Kidney (tissue), 14 donors: Measurements from ENCODE around the gene XYLB. TPM values are rescaled to one million over a fixed set of nuclear protein-coding genes. Genes with fewer than 3 reads are reported as not detected.

Source experiments
- DNase-seq, 5 donors: peaks; one replicate each; pipeline ENCODE4 v3.0.0-alpha.2; 2013 to 2020
- FAIRE-seq: peaks from 2 replicates; lab custom pipeline; 2012; peaks lifted over from hg19 to GRCh38; lab: Jason Lieb, UNC
- H3K27ac ChIP-seq, 2 donors: one replicate each; pipeline ENCODE4 v1.7.0; 2013; ENCODE audit warnings: low read depth in 2 of 2, low read length in 2 of 2, inconsistent platforms in 1 of 2
- H3K27me3 ChIP-seq: one replicate; pipeline ENCODE4 v1.7.1; 2013; ENCODE audit warnings: low read length, inconsistent platforms; ENCODE audit not compliant: control insufficient read depth, insufficient read depth
- H3K36me3 ChIP-seq, 3 donors: one replicate each; pipeline versions ENCODE4 v1.7.0 to v1.7.1; 2013; ENCODE audit warnings: low read length in 3 of 3, control low read depth in 1 of 3, inconsistent platforms in 1 of 3; ENCODE audit not compliant: insufficient read depth in 3 of 3, control insufficient read depth in 2 of 3
- H3K4me1 ChIP-seq, 3 donors: one replicate each; pipeline versions ENCODE4 v1.7.0 to v1.7.1; 2013; ENCODE audit warnings: low read length in 3 of 3, inconsistent platforms in 1 of 3, low read depth in 1 of 3; ENCODE audit not compliant: control insufficient read depth in 2 of 3, insufficient read depth in 2 of 3
- H3K4me3 ChIP-seq, 3 donors: one replicate each; pipeline versions ENCODE4 v1.7.0 to v1.8.1; 2013; ENCODE audit warnings: low read length in 3 of 3, control low read depth in 1 of 3, inconsistent platforms in 1 of 3
- H3K9ac ChIP-seq, 3 donors: one replicate each; pipeline versions ENCODE4 v1.7.0 to v1.7.1; 2013; ENCODE audit warnings: low read length in 3 of 3, control low read depth in 1 of 3, inconsistent platforms in 1 of 3
- H3K9me3 ChIP-seq, 3 donors: one replicate each; pipeline versions ENCODE4 v1.7.0 to v1.7.1; 2013; ENCODE audit warnings: low read length in 3 of 3, control low read depth in 1 of 3, inconsistent platforms in 1 of 3; ENCODE audit not compliant: control insufficient read depth in 2 of 3, insufficient read depth in 1 of 3
- intact Hi-C: fragments of 100-400 bp; cut with DNase I; formaldehyde crosslinking; loops from one replicate; pipeline ENCODE4 v1.11.1; 2022
- polyA plus RNA-seq: library from polyadenylated mRNA; stranded (reverse); fragments of 350-450 nt; fragmentation: Illumina TruSeq; extraction: RNeasy Lipid Tissue Mini Kit (QIAGEN cat#74804); gene quantifications from one replicate; pipeline ENCODE4 v1.2.3, GENCODE V29; 2014; ENCODE audit warnings: low read depth, low replicate concordance; ENCODE audit not compliant: insufficient read depth
- total RNA-seq: library from RNA; stranded (reverse); fragmentation: NEBNext Ultra II Directional; extraction: Animal tissue kit (Norgen Biotek cat#: 25700); gene quantifications from one replicate; pipeline ENCODE4 v1.2.1, GENCODE V29; 2021
- TF ChIP-seq, protein P1 (sequence below): IDR thresholded peaks from 3 replicates; pipeline ENCODE4 v1.5.1; 2012; ENCODE audit warnings: mild to moderate bottlenecking, moderate library complexity, borderline replicate concordance; ENCODE audit not compliant: insufficient read depth; ENCODE audit errors: extremely low read depth
- donor health status: control.
- donor health status: control.
- donor health status: control.
- donor health status: control.
- donor health status: control.
- donor health status: DM: yes; HTN: yes; CAD: no.
- donor health status: Normal renal cell carcinoma (clear cell type).

The XYLB gene
- total and polyA plus RNA-seq, 2 donors from 2014 or later, result 6.0 to 7.9 TPM

DNA sequence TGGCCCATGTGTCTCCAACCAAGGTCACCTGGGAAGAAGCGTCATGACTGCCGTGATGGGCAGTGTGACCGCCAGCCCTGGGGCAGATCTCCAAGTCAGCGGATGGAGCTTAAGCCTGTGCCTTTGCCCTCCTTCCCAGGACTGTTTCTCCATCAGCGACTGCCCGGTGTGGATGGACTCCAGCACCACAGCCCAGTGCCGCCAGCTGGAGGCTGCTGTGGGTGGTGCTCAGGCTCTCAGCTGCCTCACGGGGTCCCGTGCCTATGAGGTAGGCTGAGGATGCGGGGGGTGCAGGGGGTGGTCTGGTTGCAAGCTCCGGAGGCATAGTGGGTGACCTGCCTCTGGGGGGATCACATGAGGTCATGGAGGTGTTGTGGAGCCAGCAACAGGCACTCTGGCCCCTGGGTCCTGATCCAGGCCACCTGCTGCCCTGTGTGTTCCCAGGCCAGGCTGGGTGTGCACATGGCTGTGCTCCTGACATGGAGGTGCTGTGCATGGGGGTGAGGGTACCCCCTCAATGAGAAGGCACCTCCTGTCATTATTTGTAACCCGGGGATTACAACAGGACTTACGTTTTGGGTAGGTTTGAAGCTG, 19.0 kb downstream of the XYLB start:
- DNase-seq, result no peak
- Histone ChIP-seq H3K4me1 (no peaks in the 10 kb centered on the region), H3K4me3 (no peak overlapping the region), H3K27ac (no peak overlapping the region), H3K9me3 (no peaks in the 10 kb centered on the region), H3K9ac (no peak overlapping the region), H3K27me3 (no peaks in the 10 kb centered on the region), H3K36me3 (peaks cover 2 to 33% (median 16%) of the 10 kb centered on the region in 3 donors)
- no peak for FAIRE-seq
- TF ChIP-seq, protein P1, sequence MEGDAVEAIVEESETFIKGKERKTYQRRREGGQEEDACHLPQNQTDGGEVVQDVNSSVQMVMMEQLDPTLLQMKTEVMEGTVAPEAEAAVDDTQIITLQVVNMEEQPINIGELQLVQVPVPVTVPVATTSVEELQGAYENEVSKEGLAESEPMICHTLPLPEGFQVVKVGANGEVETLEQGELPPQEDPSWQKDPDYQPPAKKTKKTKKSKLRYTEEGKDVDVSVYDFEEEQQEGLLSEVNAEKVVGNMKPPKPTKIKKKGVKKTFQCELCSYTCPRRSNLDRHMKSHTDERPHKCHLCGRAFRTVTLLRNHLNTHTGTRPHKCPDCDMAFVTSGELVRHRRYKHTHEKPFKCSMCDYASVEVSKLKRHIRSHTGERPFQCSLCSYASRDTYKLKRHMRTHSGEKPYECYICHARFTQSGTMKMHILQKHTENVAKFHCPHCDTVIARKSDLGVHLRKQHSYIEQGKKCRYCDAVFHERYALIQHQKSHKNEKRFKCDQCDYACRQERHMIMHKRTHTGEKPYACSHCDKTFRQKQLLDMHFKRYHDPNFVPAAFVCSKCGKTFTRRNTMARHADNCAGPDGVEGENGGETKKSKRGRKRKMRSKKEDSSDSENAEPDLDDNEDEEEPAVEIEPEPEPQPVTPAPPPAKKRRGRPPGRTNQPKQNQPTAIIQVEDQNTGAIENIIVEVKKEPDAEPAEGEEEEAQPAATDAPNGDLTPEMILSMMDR, result no peak
- intact Hi-C loops, result no loop called here

DNA sequence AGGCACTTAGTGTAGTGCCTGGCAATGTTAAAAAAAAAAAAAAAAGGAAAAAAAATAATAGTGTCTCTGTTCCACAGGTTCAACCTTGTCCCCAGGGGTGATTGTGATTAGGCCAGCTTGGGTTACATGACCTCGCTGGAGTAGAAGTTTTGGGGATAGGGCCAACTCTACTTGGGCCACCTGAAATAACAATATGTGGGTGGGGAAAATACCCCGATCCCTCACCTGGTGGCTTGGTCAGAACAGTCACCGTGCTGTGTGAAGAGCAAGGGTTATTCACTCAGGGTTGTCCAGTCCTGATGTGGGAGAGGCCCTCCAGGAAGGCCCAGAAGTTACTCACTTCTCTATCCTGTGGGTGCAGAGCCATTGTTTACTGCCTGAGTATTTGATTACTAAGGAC, 19.5 kb downstream of the XYLB start:
- no peak overlapping the region for H3K27ac ChIP-seq
- no peaks in the 10 kb centered on the region for H3K4me1 ChIP-seq
- FAIRE-seq, result no peak
- no peak overlapping the region for H3K9ac ChIP-seq
- intact Hi-C loops, result no loop called here
- DNase-seq, result no peak
- H3K27me3 ChIP-seq, result no peaks in the 10 kb centered on the region
- H3K9me3 ChIP-seq, result no peaks in the 10 kb centered on the region
- TF ChIP-seq, protein P1, result no peak
- peaks cover 2 to 33% (median 16%) of the 10 kb centered on the region in 3 donors for H3K36me3 ChIP-seq
- no peak overlapping the region for H3K4me3 ChIP-seq

DNA sequence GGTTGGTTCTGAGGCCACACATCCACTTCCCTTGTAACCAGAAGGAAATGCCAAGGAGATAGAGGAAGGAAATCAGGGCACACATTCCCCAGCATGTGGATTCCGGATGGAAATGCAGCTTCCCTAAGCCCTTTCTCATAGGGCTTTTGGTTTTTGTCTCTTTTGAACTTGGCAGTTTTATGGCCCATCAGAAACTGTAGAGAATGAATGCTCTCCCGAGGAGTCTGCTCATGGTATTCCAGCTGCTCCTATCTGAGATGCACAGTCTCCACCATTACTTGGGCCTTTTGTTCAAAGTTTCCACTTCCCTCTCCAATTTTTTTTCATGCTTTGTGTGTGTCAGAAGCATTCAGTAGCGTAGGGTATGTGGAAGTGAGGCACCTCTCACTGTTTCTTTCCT, 21.2 kb downstream of the XYLB start:
- Histone ChIP-seq H3K9ac (no peak overlapping the region), H3K27ac (no peak overlapping the region), H3K4me3 (no peak overlapping the region), H3K4me1 (no peaks in the 10 kb centered on the region), H3K9me3 (no peaks in the 10 kb centered on the region), H3K27me3 (no peaks in the 10 kb centered on the region), H3K36me3 (peaks cover 2 to 39% (median 25%) of the 10 kb centered on the region in 3 donors)
- intact Hi-C loops, result no loop called here
- TF ChIP-seq, protein P1, result no peak
- DNase-seq (peak in 2 of 5 donors; percentile 9 to 66), FAIRE-seq (no peak)

DNA sequence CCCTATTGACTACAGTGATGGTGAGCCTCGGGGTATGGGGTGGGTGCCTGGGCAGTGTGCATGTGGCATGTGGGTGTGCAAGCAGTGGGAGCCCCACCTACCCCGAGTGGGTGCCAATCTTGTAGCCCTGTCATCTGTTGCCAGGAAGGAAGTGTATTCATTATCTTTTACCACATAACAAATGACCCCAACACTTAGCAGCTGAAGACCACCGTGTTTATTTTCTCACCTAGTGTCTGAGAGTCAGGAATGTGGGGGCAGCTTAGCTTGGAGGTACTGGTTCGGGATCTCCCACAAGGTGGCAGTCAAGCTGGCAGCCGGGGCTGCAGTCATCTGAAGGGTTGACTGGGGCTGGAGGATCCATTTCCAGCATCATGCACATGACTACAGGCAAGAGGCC, 21.7 kb downstream of the XYLB start:
- Histone ChIP-seq H3K27me3 (no peaks in the 10 kb centered on the region), H3K4me3 (no peak overlapping the region), H3K27ac (no peak overlapping the region), H3K9ac (no peak overlapping the region), H3K4me1 (no peaks in the 10 kb centered on the region), H3K9me3 (no peaks in the 10 kb centered on the region), H3K36me3 (peaks cover 2 to 39% (median 30%) of the 10 kb centered on the region in 3 donors)
- intact Hi-C loops, result no loop called here
- DNase-seq, result no peak
- TF ChIP-seq, protein P1, result no peak
- FAIRE-seq, result no peak
